Prostate gland (tissue), 2 donors: ENCODE results near the gene THAP8.

Experiments
- POLR2A ChIP-seq: fragments of 450-650 bp; IDR thresholded peaks from one replicate; pipeline ENCODE4 v1.6.1; 2016; ENCODE audit warnings: antibody characterized with exemption, mild to moderate bottlenecking
- POLR2AphosphoS5 ChIP-seq: sonication (generic); formaldehyde crosslinking; IDR thresholded peaks from one replicate; pipeline ENCODE4 v1.6.1; 2017; ENCODE audit warnings: antibody characterized with exemption
- TF ChIP-seq, protein P1 (sequence below), 4 experiments: fragments of 200-600 bp in 2 of 4; fragments of 450-650 bp in 2 of 4; sonication (generic) in 2 of 4; IDR thresholded peaks; 1 replicate in 3 of 4; 2 replicates in 1 of 4; pipeline ENCODE4 v1.5.1; 2016 to 2019; ENCODE audit warnings: antibody characterized with exemption in 4 of 4, mild to moderate bottlenecking in 2 of 4, moderate library complexity in 2 of 4

DNA sequence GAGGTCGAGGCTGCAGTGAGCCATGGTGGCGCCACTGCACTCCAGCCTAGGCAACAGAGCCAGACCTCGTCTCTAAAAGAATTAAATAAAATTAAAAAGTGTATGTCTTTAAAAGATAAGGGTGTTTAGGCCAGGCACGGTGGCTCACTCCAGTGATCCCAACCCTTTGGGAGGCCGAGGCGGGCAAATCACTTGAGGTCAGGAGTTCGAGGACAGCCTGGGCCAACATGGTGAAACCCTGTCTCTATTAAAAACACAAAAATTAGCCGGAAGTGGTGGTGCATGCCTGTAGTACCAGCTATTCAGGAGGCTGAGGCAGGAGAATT lies 66.6 kb downstream of the THAP8 start:
- TF ChIP-seq, protein P1, sequence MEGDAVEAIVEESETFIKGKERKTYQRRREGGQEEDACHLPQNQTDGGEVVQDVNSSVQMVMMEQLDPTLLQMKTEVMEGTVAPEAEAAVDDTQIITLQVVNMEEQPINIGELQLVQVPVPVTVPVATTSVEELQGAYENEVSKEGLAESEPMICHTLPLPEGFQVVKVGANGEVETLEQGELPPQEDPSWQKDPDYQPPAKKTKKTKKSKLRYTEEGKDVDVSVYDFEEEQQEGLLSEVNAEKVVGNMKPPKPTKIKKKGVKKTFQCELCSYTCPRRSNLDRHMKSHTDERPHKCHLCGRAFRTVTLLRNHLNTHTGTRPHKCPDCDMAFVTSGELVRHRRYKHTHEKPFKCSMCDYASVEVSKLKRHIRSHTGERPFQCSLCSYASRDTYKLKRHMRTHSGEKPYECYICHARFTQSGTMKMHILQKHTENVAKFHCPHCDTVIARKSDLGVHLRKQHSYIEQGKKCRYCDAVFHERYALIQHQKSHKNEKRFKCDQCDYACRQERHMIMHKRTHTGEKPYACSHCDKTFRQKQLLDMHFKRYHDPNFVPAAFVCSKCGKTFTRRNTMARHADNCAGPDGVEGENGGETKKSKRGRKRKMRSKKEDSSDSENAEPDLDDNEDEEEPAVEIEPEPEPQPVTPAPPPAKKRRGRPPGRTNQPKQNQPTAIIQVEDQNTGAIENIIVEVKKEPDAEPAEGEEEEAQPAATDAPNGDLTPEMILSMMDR (IDR thresholded peaks at IDR 0.05): no peak
- no peak for TF ChIP-seq POLR2A
- no peak for TF ChIP-seq POLR2AphosphoS5
